GM12878 (cell line): Measurements from ENCODE around the gene TAS2R3.

Source experiments
- ATF3 ChIP-seq: IDR thresholded peaks from 2 replicates; pipeline ENCODE4 v1.6.1; 2011; ENCODE audit warnings: low read depth, mild to moderate bottlenecking, low read length, moderate library complexity, borderline replicate concordance; ENCODE audit errors: extremely low read depth
- ATF7 ChIP-seq: fragments of 450-650 bp; IDR thresholded peaks from 2 replicates; pipeline ENCODE4 v1.6.1; 2016; ENCODE audit warnings: low read depth, mild to moderate bottlenecking
- BACH1 ChIP-seq: fragments of 450-650 bp; IDR thresholded peaks from 2 replicates; pipeline ENCODE4 v1.6.1; 2017; ENCODE audit warnings: mild to moderate bottlenecking, borderline replicate concordance
- BMI1 ChIP-seq: fragments of 450-650 bp; IDR thresholded peaks from 2 replicates; pipeline ENCODE4 v1.6.1; 2016; ENCODE audit warnings: mild to moderate bottlenecking, moderate library complexity, borderline replicate concordance
- E4F1 ChIP-seq: fragments of 450-650 bp; IDR thresholded peaks from 2 replicates; pipeline ENCODE4 v1.6.1; 2018; ENCODE audit warnings: borderline replicate concordance, mild to moderate bottlenecking; ENCODE audit not compliant: partially characterized antibody
- HDAC6 ChIP-seq: fragments of 200-600 bp; sonication (generic); IDR thresholded peaks from one replicate; pipeline ENCODE4 v1.8.0; 2017; ENCODE audit warnings: antibody characterized with exemption; ENCODE audit not compliant: unreplicated experiment
- LARP7 ChIP-seq: fragments of 450-650 bp; IDR thresholded peaks from 2 replicates; pipeline ENCODE4 v1.6.1; 2017; ENCODE audit warnings: mild to moderate bottlenecking
- SIN3A ChIP-seq: IDR thresholded peaks from 2 replicates; pipeline ENCODE4 v1.6.1; 2012; ENCODE audit warnings: low read depth, low read length, improper control_type of control experiment
- ZNF622 ChIP-seq: fragments of 450-650 bp; IDR thresholded peaks from 2 replicates; pipeline ENCODE4 v1.6.1; 2017; ENCODE audit warnings: mild to moderate bottlenecking, inconsistent platforms
- TF ChIP-seq, protein P1 (sequence below), 3 experiments: IDR thresholded peaks in 2 of 3; conservative IDR thresholded peaks in 1 of 3; 2 replicates each; pipeline ENCODE4 v1.5.1; 2011; ENCODE audit warnings: low read depth in 3 of 3, low read length in 3 of 3, mild to moderate bottlenecking in 3 of 3, control low read depth in 2 of 3, moderate library complexity in 2 of 3, inconsistent platforms in 1 of 3, mixed read lengths in 1 of 3; ENCODE audit not compliant: control insufficient read depth in 2 of 3, insufficient read depth in 1 of 3; ENCODE audit errors: extremely low read depth in 1 of 3

DNA sequence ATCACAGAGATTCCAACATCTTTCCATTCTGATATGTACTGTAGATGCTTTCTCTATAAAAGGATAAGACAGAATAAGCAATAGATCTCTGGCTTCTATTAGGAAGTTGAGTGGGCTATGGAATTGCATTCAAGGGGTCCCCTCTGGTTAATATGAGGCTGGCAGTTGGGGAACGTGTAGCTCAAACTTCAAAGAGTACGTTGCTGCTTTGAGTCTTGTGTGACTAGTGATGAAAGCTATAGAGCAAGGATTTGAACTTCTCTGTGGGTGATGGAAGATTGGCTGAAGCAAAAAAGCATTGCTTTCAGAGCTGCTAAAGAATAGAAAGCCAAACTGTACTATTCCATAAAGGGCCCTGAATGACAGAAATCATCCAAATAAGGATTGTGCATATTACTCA is 49.3 kb upstream of the TAS2R3 start:
- TF ChIP-seq ATF7 = no peak
- TF ChIP-seq, protein P1, sequence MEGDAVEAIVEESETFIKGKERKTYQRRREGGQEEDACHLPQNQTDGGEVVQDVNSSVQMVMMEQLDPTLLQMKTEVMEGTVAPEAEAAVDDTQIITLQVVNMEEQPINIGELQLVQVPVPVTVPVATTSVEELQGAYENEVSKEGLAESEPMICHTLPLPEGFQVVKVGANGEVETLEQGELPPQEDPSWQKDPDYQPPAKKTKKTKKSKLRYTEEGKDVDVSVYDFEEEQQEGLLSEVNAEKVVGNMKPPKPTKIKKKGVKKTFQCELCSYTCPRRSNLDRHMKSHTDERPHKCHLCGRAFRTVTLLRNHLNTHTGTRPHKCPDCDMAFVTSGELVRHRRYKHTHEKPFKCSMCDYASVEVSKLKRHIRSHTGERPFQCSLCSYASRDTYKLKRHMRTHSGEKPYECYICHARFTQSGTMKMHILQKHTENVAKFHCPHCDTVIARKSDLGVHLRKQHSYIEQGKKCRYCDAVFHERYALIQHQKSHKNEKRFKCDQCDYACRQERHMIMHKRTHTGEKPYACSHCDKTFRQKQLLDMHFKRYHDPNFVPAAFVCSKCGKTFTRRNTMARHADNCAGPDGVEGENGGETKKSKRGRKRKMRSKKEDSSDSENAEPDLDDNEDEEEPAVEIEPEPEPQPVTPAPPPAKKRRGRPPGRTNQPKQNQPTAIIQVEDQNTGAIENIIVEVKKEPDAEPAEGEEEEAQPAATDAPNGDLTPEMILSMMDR (IDR thresholded peaks at IDR 0.05 in 2 of 3, conservative IDR thresholded peaks at IDR 0.05 in 1 of 3; ENCODE audit: control insufficient read depth in 2 of 3, extremely low read depth in 1 of 3, insufficient read depth in 1 of 3, low read depth in 3 of 3, low read length in 3 of 3) = no peak
- no peak for TF ChIP-seq E4F1
- TF ChIP-seq BACH1 = no peak
- no peak for TF ChIP-seq SIN3A
- TF ChIP-seq BMI1 = no peak
- TF ChIP-seq ZNF622 = no peak
- no peak for TF ChIP-seq HDAC6
- TF ChIP-seq ATF3 = no peak
- no peak for TF ChIP-seq LARP7
